GOT3 (cell line): ENCODE data around the gene MRPL17.
"Not testable (repeated sequence)": the region's sequence is repeated elsewhere in the genome, so short reads cannot be mapped to it uniquely, and the experiment has no call there.

Source experiments
- DNase-seq: peaks from one replicate; lab custom pipeline; 2025; ENCODE audit warnings: mixed read lengths; lab: John Stamatoyannopoulos, UW

MRPL17 gene

DNA sequence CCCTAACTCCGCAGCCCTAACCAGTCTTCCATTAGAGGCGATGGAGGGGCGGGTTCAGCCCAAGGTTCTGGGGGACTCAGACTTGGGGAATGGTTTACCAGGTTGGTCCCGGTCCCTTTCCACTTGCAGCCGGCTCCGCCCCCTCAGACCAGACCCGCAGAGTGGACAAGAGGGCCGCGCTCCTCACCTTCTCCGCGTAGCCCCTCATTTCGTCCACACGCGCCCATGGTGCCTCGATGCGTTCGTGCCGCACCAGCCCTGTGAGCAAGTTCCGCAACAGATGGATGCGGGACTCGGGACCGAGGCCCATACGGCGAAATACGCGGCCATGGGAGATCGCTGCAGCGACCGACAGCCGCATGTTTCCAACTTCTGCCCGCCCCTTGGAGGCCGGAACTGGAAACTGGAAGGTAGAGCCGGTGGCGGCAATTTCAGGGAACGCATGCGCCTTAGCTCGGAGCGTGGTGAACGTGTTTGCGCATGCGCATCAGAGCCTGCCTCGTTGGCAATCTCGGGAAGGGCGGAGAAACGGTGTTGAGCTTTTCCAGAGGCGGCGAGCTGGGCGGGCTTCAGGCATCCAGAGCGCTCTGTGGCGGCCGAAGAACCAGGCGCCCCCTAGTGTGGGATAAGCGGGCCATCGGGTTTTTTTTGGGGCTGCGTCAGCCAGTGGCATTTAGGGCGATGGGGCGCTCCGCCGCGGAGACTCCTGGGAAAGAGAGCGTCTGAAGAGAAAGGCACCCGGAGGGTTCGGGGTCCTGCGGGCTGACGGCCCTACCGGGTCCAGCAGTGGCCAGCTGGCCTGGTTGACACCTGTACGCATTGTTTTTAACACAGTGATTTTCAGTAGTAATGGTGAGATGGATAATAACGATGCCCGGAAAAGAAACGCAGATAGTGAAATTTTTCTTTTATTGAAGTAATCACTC lies at the start of gene MRPL17:
Gene MRPL17, minus strand, starts transcription at position 405 of the 926 bp plus-strand sequence. Its CDS starts 44 bp downstream, at position 361.
- DNase-seq, result peak; percentile 83

DNA sequence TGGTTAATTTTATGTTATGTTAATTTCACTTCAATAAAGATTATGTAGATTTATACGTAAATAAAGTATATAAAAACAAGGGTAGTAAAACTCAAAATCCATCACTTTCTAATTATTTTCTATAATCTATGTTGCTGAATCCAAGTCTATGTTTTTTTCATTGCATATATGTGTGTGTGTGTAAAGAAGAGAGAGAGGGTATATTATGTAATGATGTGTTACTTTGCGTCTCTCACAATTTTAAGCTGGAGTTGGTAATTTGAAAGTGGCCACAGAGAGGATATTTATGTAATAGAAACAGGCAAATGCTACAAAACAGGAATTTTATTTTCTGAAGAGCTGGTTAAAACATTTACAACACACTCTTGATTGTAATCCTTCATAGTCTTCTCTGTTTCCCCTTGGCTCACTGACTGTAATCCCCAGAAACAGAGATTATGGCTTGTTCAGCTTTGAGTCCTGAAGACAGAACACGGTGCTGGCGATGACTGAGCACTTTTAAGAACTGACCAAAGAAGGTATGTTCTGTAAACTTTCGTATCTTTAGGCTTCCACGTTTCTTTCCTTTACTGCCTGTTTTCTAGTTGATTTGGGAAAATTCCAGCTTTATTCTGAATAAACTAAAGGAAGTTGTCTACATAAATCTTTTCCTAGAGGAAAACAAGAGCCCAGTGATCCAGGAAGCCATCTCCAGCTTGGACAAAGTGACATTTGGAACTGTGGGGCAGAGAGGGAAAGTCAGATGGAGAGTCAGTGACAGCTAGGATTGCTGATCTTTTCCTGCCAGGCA lies 45.0 kb upstream of the MRPL17 start:
- no peak for DNase-seq

DNA sequence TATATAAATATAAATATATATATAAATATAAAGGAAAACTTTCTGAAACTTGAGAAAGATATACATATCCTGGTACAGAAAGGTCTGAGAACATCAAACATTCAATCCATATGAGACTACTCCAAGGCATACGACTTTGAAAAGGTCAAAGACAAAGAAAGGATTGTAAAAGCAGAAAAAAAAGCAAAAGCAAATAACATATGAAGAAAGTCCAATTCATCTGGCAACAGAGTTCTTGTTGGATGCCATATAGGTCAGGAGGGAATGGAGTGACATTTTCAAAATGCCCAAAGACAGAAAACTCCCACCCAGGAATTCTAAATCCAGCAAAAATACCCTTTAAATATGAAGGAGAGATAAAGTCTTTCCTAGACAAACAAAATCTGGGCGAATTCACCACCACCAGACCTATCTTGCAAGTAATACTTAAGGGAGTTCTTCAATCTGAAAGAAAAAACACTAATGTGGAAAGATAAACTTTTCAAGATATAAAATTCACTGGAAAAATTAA lies 42.3 kb upstream of the MRPL17 start:
- DNase-seq, result no peak

DNA sequence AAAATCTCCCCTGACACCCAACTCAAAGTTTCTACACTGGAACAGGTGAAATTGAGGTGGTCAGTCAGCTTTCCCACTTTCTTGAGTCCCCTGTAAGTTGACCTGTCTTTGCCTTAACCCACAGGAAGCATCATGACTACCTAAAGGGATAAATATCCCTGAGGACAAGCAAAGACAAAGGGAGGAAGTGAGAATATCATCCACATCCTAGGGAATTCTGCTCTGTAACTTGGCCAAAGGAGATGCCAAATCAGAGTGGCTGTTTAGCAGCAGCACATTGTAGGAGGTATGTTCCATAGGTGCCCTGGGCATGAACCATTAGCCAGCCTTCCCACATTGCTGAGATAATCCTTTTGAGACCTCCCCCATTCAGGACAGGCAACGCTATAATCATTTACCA lies 40.9 kb upstream of the MRPL17 start:
- DNase-seq, result no peak

DNA sequence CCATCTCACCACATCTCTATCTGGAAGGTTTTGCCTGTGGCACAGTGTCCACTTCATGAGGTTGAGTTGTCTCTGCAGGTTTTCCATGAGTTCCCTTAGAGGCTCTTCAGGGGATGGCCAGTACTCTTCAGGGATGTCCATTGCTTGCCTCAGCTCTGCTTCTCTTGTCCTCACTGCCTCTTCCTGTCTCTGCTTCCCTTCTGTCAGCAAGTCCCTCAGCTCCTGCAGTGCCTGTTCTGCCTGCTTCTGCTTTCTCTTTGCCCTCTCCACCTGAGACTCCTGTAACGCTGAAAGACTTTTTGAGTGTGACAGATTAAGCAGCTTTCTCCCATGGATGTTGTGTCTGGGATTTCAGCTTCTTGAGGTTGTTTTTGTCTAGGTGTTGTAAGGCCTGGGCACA lies 38.2 kb upstream of the MRPL17 start:
- no peak for DNase-seq

DNA sequence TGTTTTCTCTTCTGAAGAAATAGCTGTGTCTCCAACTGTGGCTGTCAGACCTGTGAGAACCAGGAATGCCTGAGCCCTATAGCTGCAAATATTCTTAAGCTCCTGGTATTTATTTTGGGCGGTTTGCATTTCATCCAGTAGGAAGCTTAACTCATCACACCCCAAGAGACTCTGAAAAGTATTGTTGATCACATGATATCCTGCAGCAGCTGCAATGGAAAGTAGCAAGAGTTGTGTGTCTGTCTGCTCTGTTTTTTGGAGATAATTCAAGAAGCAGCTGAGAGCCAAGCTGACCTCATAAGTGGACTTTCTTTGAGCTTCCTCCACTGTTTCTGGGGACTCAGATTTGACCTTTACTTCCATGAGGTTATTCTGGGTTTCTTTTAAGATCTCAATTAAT lies 36.4 kb upstream of the MRPL17 start:
- no peak for DNase-seq

DNA sequence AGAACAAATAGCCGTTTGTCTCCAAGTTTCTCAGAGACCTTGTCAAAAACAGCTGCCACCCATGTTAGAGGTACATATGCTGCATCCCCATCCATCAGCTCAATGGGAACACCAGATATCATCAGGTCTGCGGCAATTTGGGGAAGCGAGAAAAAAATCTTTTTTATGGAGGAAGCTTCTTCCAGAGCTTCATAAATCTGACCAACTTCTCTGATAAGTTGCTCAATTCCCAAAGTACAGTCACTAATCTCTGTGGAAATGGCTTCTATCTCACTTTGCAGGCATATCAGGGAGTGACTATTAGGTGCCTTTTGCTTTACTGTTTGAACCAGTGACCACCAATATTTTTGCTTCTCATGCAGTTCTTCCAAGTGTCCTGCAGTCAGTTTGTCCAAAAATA lies 34.3 kb upstream of the MRPL17 start:
- no peak for DNase-seq

DNA sequence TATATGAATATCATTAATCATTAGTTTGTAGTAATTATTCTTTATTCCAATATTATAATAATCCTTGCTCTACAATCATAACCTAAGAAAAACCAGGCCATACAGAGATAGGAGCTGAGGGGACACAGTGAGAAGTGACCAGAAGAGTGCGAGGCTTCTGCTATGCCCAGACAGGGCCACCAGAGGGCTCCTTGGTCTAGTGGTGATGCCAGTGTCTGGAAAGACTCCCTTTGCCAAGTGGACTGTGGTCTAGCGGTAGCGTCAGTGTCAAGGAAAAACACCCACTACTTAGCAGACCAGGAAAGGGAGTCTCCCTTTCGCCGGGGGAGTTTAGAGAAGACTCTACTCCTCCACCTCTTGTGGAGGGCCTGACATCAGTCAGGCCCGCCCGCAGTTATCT lies 28.4 kb upstream of the MRPL17 start:
- not testable (repeated sequence) for DNase-seq

DNA sequence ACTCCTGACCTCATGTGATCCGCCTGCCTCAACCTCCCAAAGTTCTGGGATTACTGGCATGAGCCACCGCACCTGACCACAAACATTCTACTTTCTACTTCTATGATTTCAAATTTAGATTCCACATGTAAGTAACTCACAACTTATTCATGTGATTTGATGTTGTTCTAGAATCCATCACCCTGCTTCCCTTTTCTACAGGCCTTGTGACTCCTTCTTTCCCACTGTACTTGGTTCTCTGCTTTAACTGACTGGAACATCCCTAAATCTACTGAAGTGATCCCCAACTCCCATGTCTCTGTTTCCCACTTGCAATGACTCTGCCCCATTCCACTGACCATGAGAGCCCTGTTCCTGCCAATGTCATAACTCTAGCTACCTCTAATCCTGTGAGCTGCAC lies 25.7 kb upstream of the MRPL17 start:
- DNase-seq, result no peak

DNA sequence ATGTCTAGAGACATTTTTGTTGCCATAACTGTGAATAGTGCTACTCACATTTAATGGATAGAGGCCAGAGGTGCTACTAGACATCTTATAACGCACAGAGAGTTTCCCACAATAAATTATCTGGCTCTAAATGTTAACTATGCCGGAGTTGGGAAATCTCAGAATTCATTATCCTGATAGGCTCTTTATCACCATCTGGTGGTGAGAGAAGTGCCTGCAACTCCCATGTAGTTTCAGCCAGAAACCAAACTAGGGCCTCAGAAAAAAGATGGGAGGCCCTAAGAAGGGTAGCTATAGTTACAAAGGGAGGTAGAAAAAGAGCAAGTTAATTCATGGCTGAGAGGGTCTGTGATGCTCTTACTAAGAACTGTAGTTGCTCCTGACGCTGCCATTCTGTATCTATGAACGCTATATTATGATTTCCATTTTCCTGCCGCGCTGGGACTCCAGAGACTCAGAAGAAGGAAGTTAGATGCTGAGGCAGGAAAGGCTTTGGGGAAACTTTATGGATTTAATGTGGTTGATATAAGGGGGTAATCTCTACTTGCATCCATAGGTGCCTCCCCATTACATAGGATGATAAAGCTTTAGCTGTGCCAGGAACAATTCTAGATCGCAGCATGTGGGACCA lies 22.9 kb upstream of the MRPL17 start:
- DNase-seq, result no peak

DNA sequence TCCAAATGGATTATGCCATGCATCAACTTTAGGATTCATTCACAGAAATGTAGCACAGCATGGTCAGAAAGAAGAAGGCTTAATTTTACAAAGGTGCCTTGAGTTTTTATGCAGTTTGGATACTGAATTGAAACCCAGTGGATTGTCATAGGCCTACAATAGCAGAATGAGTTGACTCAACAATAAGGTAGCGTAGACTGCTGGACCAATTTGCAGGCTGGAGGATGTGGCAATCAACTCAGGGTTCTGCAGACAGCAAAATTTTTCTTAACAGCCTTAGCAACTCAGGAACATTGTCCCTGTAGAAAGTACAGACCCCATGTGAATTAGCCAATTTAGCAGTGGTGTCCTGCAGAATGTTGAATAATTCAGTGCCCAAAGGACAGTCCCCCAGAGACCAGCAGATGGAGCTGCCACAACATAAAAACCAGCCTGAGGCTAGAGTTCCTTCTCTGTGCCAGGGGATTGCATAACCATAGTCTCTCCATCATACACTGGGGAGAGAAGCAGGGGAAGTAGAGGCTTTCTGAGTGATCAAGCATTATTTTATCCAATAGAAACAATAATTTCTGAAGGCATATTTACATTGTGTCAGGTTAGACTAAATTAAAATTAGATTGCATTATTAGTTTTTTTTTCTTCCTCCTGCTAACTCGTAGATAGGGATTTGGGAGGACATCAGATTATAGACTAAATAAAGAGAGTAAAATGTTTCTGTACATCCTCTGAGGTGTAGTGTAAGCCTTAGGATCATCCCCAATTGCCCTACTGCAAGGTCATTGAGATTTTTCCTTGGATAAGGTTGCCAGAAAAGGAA lies 20.3 kb upstream of the MRPL17 start:
- no peak for DNase-seq

DNA sequence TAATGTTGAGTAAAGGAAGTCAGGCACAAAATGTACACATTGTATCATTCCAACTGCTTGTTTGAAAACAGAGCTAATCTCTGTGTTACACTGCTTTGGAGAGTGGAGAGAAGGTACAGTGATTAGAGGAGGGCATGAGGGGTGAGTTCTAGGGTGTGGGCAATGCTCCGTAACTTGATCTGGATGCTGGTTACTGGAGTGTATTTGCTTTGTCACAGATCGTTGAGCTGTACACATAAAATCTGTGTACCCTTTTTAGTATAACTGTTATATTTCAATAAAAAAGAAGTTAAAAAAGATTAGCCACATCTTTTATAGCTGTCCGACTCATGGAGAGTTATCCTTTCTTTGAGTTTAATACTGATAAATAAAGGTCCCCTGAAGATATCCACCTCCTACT lies 18.8 kb upstream of the MRPL17 start:
- not testable (repeated sequence) for DNase-seq

DNA sequence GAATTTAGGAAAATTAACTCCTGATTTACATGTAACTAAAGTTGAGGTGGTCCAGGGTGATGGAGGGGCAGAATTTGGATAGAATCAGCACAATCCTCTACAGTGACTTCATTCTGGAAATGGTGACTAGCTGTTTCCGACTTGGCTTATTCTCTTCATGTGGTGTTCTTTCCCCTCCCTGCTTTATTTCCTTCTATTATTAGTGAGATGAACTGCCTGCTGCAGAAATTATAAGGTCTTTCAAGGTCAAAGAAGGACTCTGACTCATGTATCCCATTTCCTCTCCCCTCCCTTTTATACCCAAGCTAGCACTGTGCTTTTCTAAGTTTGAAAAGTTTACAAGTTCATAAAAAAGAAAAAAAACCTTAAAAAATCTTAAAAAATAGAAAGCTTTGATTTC lies 12.2 kb upstream of the MRPL17 start:
- DNase-seq, result no peak

DNA sequence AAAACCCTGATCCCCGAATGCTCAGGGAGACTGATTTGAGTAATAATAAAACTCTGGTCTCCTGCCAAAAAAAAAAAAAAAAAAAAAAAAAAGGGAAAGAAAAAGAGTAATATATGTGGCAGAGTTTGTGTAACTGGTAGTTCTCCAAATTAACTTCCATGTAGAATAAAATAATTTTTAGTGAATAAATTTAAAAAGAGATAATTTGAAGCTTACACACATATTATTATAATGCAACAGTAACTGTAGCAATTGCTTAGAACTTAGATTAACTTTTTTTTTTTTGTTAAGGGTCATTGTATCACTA lies 11.0 kb upstream of the MRPL17 start:
- no peak for DNase-seq

DNA sequence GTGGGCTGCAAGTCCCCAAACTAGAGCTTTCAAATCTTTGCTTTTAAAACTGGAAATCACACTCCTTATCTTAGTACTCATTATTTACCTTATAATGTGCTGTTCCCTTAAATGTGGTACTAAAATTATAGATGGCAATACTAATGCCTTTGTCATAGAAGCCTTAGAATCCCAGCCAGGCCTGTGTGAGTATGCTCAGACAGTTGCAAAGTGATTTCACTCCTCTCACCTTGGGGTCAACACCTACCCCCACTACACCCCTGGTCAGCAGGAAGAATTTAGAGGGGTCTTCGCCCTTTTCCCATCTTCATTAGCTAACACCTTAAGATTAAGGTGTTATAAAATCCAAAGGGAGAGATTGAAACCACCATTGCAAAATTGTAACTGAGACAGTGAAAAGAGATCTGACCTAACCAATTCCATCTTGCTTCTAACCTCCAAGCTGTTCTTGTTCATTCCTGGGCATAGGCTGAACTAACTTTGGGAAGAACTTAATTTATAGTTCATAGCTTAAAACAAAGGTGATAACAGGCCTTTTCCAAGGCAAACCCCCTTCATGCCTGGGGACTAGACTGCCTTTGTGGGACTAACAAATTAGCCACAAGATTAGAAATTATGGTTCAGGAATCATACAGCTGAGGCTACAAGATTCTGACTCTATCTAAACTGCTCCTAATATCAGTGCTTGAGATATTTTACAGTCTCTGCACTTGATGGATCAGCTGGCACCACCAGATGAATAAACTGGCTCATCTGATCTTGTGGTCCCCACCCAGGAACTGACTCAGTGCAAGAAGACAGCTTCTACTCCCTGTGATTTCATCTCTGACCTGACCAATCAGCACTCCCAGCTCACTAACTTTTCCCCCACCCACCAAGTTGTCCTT lies 10.4 kb upstream of the MRPL17 start:
- DNase-seq, result no peak

DNA sequence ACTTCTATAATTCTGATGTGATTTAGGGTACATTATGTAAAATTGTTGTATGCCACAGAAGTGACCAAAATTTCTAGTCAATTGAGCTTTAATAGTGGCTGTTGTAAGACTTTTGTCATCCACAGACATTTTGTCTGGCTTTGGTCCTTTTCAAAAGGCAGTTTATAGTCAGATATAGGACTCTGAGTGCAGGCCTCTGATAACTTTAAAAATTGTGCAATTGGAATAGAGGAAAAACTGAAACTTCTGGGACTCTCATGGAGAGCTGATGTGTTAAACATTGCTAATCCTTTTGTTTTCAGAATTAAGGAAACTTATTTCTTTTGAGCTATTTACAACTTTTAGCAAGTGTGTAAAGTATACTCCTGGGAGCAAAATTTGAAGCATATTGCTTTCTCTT lies 9.0 kb upstream of the MRPL17 start:
- DNase-seq, result no peak

DNA sequence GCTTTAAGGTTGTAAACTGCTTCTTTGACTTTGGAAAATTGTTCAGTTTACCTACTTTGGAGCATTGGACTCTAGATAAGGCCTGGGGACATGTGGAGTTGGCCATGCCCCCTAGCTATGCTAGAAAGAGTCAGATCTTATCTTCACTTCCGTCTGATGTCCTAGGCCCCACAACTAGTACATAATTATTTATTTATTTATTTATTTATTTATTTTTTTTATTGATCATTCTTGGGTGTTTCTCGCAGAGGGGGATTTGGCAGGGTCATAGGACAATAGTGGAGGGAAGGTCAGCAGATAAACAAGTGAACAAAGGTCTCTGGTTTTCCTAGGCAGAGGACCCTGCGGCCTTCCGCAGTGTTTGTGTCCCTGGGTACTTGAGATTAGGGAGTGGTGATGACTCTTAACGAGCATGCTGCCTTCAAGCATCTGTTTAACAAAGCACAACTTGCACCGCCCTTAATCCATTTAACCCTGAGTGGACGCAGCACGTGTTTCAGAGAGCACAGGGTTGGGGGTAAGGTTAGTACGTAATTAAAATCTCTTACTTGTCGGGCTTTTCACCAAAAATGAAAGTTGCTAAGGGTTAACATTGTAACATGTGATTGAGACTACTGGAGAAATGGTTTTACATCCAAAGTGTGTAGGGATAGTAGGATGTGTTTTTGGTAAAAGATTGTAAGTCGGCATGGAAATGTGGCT lies 7.4 kb upstream of the MRPL17 start:
- not testable (repeated sequence) for DNase-seq

DNA sequence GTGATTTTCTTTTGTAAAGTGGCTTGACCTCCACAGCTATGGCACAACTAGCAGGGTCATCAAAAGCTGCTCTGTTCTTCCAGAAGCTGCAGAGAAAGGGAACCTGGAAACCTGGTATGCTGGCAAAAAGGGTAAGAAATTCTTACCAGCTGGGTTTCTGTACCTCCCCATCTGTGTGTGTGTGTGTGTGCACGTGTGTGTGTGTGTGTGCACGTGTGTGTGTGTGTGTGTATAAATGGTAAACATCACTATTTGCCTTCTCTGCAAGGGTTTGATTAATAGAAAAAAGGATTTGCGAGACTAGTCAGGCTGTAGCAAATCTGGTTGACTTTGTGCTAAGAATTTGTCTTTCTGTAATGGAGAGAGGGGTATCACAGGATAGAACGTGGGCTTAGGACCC lies 4.7 kb upstream of the MRPL17 start:
- DNase-seq, result no peak

DNA sequence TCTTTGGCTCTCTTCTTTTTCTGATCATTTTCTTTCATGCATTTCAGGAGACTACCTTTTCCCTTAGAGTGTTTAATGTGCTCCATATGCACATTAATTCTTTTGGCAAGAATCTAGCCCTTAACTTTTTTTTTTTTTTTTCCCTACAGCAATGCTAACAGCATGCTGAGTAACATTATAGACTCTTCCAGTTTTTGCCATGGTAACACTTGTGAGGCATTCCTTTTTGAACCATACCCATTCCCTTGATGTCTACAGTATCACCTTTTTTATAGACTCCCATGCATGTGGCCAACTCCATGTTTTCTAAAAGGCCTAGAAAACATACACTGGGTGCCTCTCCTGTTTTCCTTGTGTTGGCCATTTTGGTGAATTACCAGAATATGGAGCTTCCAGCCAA lies 2.9 kb upstream of the MRPL17 start:
- DNase-seq, result no peak

DNA sequence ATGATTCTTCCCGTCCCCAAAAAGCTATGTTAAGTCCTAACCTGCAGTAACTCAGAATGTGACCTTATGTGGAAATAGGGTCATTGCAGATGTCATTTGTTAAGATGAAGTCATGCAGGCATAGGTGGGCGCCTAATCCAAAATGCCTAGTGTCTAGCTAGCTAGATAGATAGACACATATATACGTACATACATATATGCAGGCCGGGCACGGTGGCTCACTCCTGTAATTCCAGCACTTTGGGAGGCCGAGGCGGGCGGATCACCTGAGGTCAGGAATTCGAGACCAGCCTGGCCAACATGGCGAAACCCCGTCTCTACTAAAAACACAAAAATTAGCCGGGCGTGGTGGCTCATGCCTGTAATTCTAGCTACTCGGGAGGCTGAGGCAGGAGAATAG lies 928 bp upstream of the MRPL17 start:
- DNase-seq, result not testable (repeated sequence)
